GM12801 (cell line): Measurements from ENCODE around the gene CNTROB.

ENCODE experiments used
- TF ChIP-seq, protein P1 (sequence below): IDR thresholded peaks from one replicate; pipeline ENCODE4 v1.5.1; 2011; ENCODE audit warnings: control low read depth; ENCODE audit not compliant: insufficient read length; ENCODE audit errors: extremely low read depth

The CNTROB gene

DNA sequence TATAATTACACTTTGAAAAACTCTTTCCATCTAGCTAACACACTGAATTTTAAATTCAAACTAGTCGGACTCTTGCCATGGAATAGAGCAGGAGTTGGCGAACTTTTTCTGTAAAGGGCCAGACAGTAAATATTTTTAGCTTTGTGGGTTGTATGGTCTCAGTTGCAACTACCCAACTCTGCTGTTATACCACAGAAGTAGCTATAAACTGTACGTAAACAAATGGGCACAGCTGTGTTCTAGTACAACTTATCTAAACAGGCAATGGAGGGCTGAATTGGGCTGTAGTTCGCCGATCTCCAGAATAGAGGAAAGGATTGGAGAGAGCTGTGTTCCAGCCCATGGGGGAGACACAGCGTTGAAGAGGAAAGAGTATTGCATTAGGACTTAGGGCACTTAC lies 8.7 kb downstream of the CNTROB start:
- TF ChIP-seq, protein P1, sequence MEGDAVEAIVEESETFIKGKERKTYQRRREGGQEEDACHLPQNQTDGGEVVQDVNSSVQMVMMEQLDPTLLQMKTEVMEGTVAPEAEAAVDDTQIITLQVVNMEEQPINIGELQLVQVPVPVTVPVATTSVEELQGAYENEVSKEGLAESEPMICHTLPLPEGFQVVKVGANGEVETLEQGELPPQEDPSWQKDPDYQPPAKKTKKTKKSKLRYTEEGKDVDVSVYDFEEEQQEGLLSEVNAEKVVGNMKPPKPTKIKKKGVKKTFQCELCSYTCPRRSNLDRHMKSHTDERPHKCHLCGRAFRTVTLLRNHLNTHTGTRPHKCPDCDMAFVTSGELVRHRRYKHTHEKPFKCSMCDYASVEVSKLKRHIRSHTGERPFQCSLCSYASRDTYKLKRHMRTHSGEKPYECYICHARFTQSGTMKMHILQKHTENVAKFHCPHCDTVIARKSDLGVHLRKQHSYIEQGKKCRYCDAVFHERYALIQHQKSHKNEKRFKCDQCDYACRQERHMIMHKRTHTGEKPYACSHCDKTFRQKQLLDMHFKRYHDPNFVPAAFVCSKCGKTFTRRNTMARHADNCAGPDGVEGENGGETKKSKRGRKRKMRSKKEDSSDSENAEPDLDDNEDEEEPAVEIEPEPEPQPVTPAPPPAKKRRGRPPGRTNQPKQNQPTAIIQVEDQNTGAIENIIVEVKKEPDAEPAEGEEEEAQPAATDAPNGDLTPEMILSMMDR, result no peak

DNA sequence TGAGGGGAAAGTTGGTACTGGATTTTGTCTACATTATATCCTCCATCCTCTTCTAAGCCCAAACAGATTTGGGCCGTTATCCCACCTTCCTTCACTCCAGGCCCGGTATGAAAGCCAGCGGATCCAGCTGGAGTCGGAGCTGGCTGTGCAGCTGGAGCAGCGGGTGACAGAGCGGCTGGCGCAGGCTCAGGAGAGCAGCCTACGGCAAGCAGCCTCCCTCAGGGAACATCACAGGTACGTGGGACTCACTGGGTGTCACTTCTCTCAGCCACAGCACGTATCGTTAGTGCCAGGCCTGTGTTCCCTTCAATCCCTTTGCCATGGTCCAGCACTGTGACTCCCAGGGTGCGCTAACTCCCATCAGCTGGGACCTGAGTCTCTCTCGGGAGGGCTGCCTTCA lies 11.3 kb downstream of the CNTROB start:
- TF ChIP-seq, protein P1, result no peak

DNA sequence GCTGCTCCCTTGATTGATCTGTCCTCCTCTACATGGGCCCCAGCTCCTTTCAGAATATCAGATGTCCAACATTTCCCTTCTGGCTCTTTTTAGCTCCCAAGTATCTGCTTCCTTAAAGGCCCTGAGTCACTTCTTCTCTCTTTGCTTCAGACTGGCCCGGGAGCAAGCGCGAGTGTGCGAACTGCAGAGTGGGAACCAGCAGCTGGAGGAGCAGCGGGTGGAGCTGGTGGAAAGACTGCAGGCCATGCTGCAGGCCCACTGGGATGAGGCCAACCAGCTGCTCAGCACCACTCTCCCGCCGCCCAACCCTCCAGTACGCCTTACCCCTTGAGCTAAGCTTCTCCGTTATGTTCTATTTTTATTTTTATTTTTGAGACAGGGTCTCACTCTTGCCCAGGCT lies 12.3 kb downstream of the CNTROB start:
- TF ChIP-seq, protein P1, result no peak

DNA sequence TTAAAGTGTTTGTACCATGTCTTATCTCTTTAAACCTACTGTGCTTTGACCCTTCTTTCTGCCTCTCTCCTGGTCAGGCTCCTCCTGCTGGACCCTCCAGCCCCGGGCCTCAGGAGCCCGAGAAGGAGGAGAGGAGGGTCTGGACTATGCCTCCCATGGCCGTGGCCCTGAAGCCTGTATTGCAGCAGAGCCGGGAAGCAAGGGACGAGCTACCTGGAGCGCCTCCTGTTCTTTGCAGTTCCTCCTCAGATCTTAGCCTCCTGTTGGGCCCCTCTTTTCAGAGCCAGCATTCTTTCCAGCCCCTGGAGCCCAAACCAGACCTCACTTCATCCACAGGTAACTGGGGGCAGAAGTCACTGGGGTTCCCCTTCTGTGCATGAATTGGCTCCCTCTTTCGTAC lies 13.6 kb downstream of the CNTROB start:
- TF ChIP-seq, protein P1, result no peak

DNA sequence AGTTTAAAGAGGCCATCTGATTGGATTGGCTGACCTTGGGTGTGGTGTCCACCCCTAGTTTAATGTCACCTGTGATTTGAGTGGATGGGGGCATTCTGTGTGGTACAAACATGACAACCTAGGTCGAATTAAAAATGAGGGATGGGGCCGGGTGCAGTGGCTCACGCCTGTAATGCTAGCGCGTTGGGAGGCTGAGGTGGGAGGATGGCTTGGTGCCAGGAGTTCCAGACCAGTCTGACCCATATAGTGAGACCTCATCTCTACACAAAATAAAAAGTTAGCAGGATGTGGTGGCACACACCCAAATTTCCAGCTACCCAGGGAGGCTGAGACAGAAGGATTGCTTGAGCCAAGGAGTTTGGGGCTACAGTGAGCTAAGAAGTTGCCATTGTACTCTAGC lies 14.4 kb downstream of the CNTROB start:
- TF ChIP-seq, protein P1, result no peak

DNA sequence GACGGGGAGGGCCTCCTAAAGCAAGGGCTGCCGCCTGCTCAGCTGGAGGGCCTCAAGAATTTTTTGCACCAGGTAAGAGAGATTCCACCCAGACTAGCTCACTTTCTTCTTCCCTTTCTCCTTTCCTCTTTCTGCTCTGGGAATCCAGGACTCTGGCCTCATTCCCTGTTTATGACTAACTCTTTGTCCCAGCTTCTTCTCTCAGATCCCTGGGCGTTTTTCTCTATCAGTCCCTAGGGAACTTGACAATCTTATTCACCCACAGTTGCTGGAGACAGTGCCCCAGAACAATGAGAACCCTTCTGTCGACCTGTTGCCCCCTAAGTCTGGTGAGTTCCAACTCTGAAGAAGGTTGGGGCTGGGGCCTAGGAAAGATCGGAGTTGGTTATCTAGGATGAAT lies 15.6 kb downstream of the CNTROB start:
- TF ChIP-seq, protein P1, result no peak

DNA sequence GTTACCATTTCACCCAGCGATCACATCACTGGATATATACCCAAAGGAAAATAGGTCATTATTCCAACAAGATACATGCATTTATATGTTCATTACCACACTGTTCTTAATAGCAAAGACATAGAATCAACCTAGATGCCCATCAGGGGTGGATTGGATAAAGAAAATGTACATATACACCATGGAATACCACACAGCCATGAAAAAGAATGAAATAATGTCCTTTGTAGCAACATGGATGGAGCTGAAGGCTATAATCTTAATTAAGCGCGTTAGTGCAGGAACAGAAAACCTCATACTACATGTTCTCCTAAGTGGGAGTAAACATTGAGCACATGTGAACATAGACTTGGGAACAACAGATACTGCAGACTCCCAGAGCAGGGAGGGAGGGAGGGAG lies 18.6 kb downstream of the CNTROB start:
- TF ChIP-seq, protein P1, result no peak
